Heart left ventricle (tissue), 16 donors: Measurements from ENCODE around the gene CCDC27. TPM values are rescaled to one million over a fixed set of nuclear protein-coding genes. Genes with fewer than 3 reads are reported as not detected.

Experiments
- ATAC-seq, 4 donors: fragments of 200-7000 bp; cut with Tn5 transposase; one replicate each; pipeline ENCODE4 v1.9.1; 2020 to 2022; ENCODE audit warnings: moderate library complexity in 4 of 4, mild to moderate bottlenecking in 3 of 4, moderate number of reproducible peaks in 1 of 4
- DNase-seq, 5 donors: peaks; one replicate each; pipeline ENCODE4 v3.0.0-alpha.2; 2020
- H3K27ac ChIP-seq, 12 donors: fragments of 200-600 bp; sonication (generic) in 4 of 12; one replicate each; pipeline versions ENCODE4 v1.5.0 to v1.8.0; 2016 to 2022; ENCODE audit warnings: mild to moderate bottlenecking in 2 of 12
- H3K27me3 ChIP-seq, 9 donors: fragments of 200-600 bp; sonication (generic) in 2 of 9; one replicate each; pipeline versions ENCODE4 v1.5.1 to v1.8.0; 2016 to 2022; ENCODE audit warnings: mild to moderate bottlenecking in 3 of 9
- H3K36me3 ChIP-seq, 9 donors: fragments of 200-600 bp; sonication (generic) in 2 of 9; one replicate each; pipeline versions ENCODE4 v1.5.0 to v1.8.0; 2018 to 2022; ENCODE audit warnings: mild to moderate bottlenecking in 2 of 9
- H3K4me1 ChIP-seq, 12 donors: fragments of 200-600 bp; sonication (generic) in 4 of 12; one replicate each; pipeline versions ENCODE4 v1.5.0 to v1.8.0; 2016 to 2022; ENCODE audit warnings: mild to moderate bottlenecking in 3 of 12
- H3K4me3 ChIP-seq, 12 donors: fragments of 200-600 bp; sonication (generic) in 4 of 12; one replicate each; pipeline versions ENCODE4 v1.5.0 to v1.8.0; 2017 to 2022; ENCODE audit warnings: mild to moderate bottlenecking in 9 of 12, moderate library complexity in 4 of 12
- H3K9me3 ChIP-seq, 12 donors: fragments of 200-600 bp; sonication (generic) in 4 of 12; one replicate each; pipeline versions ENCODE4 v1.5.0 to v1.8.0; 2016 to 2022; ENCODE audit warnings: mild to moderate bottlenecking in 1 of 12
- POLR2A ChIP-seq, 2 donors: fragments of 450-650 bp; IDR thresholded peaks; one replicate each; pipeline ENCODE4 v1.6.1; 2017; ENCODE audit warnings: antibody characterized with exemption in 2 of 2, mild to moderate bottlenecking in 2 of 2, moderate library complexity in 2 of 2
- WGBS, 4 donors: extraction: QIAGEN DNeasy Blood & Tissue Kit in 2 of 4; methylation state at CpG; one replicate each; pipeline versions ENCODE4 v1.1.5 to v1.1.7; 2013 to 2018; 5-methylcytosine and 5-hydroxymethylcytosine counted together
- intact Hi-C, 10 donors: fragments of 100-400 bp; cut with DNase I; formaldehyde crosslinking; loops; one replicate each; pipeline versions ENCODE4 v1.11.1 to v1.14.2; 2022
- polyA plus RNA-seq, 2 donors: library from polyadenylated mRNA; stranded (reverse); fragments of 200-250 nt; gene quantifications; one replicate each; pipeline ENCODE4 v1.2.3, GENCODE V29; 2013
- total RNA-seq, 9 donors: library from RNA; depleted of rRNA in 2 of 9; stranded (reverse); fragments of >200 nt in 2 of 9; fragmentation: NEBNext Ultra II Directional in 3 of 9; extraction: Animal tissue kit (Norgen Biotek cat#: 25700) in 3 of 9; gene quantifications; one replicate each; pipeline versions ENCODE4 v1.1.0 to v1.2.4, GENCODE V29; 2016 to 2023
- TF ChIP-seq, protein P1 (sequence below), 12 donors: fragments of 200-600 bp; sonication (generic) in 4 of 12; IDR thresholded peaks; one replicate each; pipeline versions ENCODE4 v1.5.0 to v1.8.0; 2018 to 2022; ENCODE audit warnings: antibody characterized with exemption in 12 of 12, mild to moderate bottlenecking in 5 of 12
- donor health status: ischemic (EF 13 %, LVEDD 7.1; RV severe dilation, severe dysfunction).
- donor health status: healthy with polysubstance abuse.
- donor health status: DM: no; HTN: yes; CAD: no.
- donor health status: DM: no; HTN: no; CAD: no.
- donor health status: ischemic (EF 25% LVEDD 6.9; RV normal size, moderate dysfunction).
- donor health status: ischemic (EF 25% LVEDD 5.7; RV mildly dilated, moderate dysfunction).
- donor health status: healthy.
- donor health status: DM: yes; HTN: yes; CAD: no.
- donor health status: ischemic (EF 35%, LVEDD 5.7; RV mildly dilated, moderate dysfunction).
- donor health status: nonischemic (EF 11% LVEDD 7.7; RV severe dilation, severe dysfunction).
- donor health status: DM: yes; HTN: yes; CAD: no.
- donor health status: PGD.
- donor health status: ischemic (EF 29% LVEDD 5.4; RV normal size, mild dysfunction).
- donor health status: nonischemic (EF 23%, LVEDD 6.1; RV moderate dilation, normal function).

CCDC27 gene
- total and polyA plus RNA-seq, 11 donors, result not detected

DNA sequence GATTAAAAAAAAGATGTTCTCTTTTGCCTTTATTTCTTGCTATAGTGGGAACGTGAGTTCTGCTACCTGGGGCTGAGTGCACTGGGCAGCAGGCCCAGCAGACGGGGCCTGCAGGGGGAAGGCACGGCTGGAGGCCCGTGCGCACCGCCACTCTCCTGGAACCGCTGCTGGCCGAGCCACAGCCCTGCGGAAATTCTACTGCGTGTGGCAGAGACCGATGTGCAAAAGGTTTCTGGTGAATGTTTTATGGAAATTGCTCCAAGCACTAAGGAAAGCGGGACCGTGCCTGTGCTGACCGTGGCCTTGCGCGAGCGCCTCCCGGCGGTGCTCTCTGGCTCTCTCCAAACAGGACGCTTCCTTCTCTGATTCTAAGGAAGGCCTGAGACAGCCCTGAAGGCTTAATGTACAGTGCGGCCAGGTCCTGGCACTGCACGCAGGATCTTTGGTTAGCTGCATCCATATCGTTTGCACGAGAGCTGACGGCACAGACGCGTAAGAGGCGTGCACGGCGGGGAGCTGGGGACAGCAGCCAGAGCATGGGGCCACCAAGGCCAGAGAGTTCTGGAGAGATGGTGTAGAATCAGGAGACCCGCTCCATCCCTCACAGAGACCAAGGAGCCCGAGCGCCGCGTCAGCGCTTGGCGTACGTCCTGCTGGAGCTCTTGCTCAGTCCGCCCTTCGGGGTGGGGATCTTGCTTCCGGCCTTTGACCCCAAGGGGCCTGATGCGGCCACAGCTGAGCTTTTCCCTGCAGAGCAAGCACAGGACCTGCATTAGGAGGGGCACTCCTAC, 62.7 kb downstream of the CCDC27 start:
- Histone ChIP-seq H3K27me3 (no peaks in the 10 kb centered on the region), H3K4me3 (no peak overlapping the region), H3K4me1 (no peaks in the 10 kb centered on the region), H3K9me3 (no peaks in the 10 kb centered on the region), H3K27ac (no peak overlapping the region), H3K36me3 (peaks cover 0 to 44% (median 37%) of the 10 kb centered on the region in 9 donors)
- intact Hi-C loops, result no loop called here
- TF ChIP-seq, protein P1, sequence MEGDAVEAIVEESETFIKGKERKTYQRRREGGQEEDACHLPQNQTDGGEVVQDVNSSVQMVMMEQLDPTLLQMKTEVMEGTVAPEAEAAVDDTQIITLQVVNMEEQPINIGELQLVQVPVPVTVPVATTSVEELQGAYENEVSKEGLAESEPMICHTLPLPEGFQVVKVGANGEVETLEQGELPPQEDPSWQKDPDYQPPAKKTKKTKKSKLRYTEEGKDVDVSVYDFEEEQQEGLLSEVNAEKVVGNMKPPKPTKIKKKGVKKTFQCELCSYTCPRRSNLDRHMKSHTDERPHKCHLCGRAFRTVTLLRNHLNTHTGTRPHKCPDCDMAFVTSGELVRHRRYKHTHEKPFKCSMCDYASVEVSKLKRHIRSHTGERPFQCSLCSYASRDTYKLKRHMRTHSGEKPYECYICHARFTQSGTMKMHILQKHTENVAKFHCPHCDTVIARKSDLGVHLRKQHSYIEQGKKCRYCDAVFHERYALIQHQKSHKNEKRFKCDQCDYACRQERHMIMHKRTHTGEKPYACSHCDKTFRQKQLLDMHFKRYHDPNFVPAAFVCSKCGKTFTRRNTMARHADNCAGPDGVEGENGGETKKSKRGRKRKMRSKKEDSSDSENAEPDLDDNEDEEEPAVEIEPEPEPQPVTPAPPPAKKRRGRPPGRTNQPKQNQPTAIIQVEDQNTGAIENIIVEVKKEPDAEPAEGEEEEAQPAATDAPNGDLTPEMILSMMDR (IDR thresholded peaks at IDR 0.05), result no peak
- no peak for TF ChIP-seq POLR2A (IDR thresholded peaks at IDR 0.05)
- 92 to 93% (median 92%) methylated on average over 35 to 42 of the region's 42 CpGs for WGBS, 4 donors
- DNase-seq (no peak), ATAC-seq (peak in 1 of 4 donors; percentile 29)

DNA sequence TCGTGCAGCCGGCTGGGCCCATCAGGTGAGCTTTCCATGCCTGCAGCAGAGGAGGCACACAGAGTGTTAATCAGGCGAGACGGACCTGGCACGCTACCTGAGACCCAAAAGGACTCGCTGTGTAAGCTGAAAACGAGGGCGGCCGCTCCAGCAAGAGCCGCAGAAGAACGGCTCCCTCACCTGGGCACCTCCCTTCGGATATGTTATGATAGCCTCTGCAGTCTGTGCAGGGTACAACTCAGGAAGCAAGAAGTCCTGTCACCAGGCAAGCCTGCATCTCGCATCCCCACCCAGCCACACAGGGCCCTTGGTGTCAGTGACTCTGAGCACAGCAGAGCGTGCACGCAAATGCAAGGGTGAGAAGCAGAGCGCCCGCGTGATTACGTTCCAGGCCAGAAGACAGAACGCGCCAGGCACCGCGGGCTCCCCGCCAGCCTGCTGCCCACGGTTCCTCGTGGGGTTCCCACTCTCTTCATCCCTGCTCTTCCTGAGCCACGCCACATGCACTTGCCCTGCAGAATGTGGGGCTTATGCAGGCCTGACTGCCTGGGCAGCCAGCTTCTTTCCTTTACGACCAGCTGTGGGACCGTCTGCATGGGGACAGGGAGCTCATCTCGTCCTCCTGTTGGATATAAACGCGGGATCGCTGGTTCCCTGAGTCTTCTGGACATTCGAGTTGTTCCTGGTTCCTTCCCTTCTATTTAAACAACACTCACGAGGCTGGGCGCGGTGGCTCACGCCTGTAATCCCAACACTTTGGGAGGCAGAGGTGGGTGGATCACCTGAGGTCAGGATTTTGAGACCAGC, 64.3 kb downstream of the CCDC27 start:
- Histone ChIP-seq H3K9me3 (no peaks in the 10 kb centered on the region), H3K27me3 (no peaks in the 10 kb centered on the region), H3K36me3 (peaks cover 0 to 59% (median 53%) of the 10 kb centered on the region in 9 donors), H3K4me1 (no peaks in the 10 kb centered on the region), H3K27ac (no peak overlapping the region), H3K4me3 (no peak overlapping the region)
- ATAC-seq (no peak), DNase-seq (no peak)
- no peak for TF ChIP-seq POLR2A (IDR thresholded peaks at IDR 0.05)
- TF ChIP-seq, protein P1 (IDR thresholded peaks at IDR 0.05), result no peak
- intact Hi-C loops, result no loop called here
- WGBS, 4 donors, result 94 to 95% (median 94%) methylated on average over 30 to 38 of the region's 38 CpGs

DNA sequence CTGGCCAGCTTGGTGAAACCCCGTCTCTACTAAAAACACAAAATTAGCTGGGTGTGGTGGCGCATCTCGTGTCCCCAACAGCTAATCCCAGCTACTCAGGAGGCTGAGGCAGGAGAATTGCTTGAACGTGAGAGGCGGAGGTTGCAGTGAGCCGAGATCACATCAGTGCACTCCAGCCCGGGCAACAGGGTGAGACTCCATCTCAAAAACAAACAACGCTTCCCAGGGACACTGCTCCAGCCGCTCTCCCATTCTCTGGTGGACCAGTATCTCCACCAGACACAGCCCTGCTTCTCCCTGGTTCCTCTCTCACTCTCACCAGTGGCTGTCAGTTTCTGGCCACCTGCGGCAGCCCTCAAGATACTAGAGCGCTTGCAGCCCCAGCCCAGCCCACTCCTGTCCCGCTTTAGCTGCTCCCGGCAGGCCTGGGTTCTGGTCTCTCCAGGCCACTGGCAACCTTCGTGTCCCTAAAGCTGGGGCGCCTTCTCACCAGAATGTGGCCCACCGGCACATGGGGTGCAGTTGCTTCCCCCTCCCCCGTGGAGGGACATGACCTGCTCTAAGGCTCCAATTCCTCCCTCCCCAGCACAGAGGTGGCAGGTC, 65.0 kb downstream of the CCDC27 start:
- H3K27ac ChIP-seq, result no peak overlapping the region
- H3K4me1 ChIP-seq, result no peaks in the 10 kb centered on the region
- DNase-seq (no peak), ATAC-seq (no peak)
- H3K36me3 ChIP-seq, result peaks cover 0 to 66% (median 60%) of the 10 kb centered on the region in 9 donors
- TF ChIP-seq, protein P1 (IDR thresholded peaks at IDR 0.05), result no peak
- TF ChIP-seq POLR2A (IDR thresholded peaks at IDR 0.05), result no peak
- H3K9me3 ChIP-seq, result no peaks in the 10 kb centered on the region
- no peaks in the 10 kb centered on the region for H3K27me3 ChIP-seq
- no peak overlapping the region for H3K4me3 ChIP-seq
- intact Hi-C loops, result no loop called here
- 93 to 96% (median 96%) methylated on average over 17 of the region's 17 CpGs for WGBS, 4 donors
